Activated CD8-positive, alpha-beta T cell treated with anti-CD3 and anti-CD28 coated beads, Interleukin-2, amount 10 ng/mL, durations not matched to agents 7 days and 5 days (primary cell): Measurements from ENCODE around the gene MEN1. TPM values are rescaled to one million over a fixed set of nuclear protein-coding genes. Genes with fewer than 3 reads are reported as not detected.

Experiments
- ATAC-seq: fragments of 150-1000 bp; cut with Tn5 transposase; one replicate; pipeline ENCODE4 v1.10.0; 2021; ENCODE audit warnings: moderate library complexity
- CTCF ChIA-PET: fragments of 350-600 bp; sonication (Branson Sonifier 250); formaldehyde crosslinking; loops from one replicate; lab custom pipeline; 2021; ENCODE audit warnings: antibody characterized with exemption; lab: Charles Lee
- POLR2A ChIA-PET: fragments of 350-600 bp; sonication (Branson Sonifier 250); formaldehyde crosslinking; loops from one replicate; lab custom pipeline; 2021; ENCODE audit warnings: antibody characterized with exemption; lab: Charles Lee
- DNase-seq: peaks from one replicate; pipeline ENCODE4 v3.0.0-alpha.2; 2020
- H3K27ac Mint-ChIP-seq: one replicate; pipeline ENCODE4 v1.8.0; 2021; ENCODE audit warnings: mild to moderate bottlenecking, mixed read lengths
- H3K27me3 Mint-ChIP-seq: one replicate; pipeline ENCODE4 v1.8.0; 2021; ENCODE audit warnings: low read depth, mixed read lengths
- H3K36me3 Mint-ChIP-seq: one replicate; pipeline ENCODE4 v1.8.0; 2021; ENCODE audit warnings: low read depth, mixed read lengths
- H3K4me1 Mint-ChIP-seq: one replicate; pipeline ENCODE4 v1.8.0; 2021; ENCODE audit warnings: low read depth, mixed read lengths
- H3K4me3 Mint-ChIP-seq: one replicate; pipeline ENCODE4 v1.8.0; 2021; ENCODE audit warnings: mild to moderate bottlenecking, mixed read lengths
- H3K9me3 Mint-ChIP-seq: one replicate; pipeline ENCODE4 v1.8.0; 2022; ENCODE audit warnings: mixed read lengths; ENCODE audit not compliant: insufficient read depth
- total RNA-seq, 2 experiments: library from RNA; stranded (reverse); gene quantifications; one replicate each; pipeline ENCODE4 v1.2.3, GENCODE V29; 2021

The MEN1 gene
- total RNA-seq, 2 experiments from 2014 or later, result 32.9 to 34.0 TPM

GRCh38 chr11:64837887-64838351, 27.6 kb upstream of the MEN1 start:
- no peak overlapping the region for H3K4me3 Mint-ChIP-seq
- no peaks in the 10 kb centered on the region for H3K27me3 Mint-ChIP-seq
- CTCF ChIA-PET, result no interaction called here
- no peaks in the 10 kb centered on the region for H3K9me3 Mint-ChIP-seq
- peaks cover 12% of the 10 kb centered on the region for H3K4me1 Mint-ChIP-seq
- POLR2A ChIA-PET, result no interaction called here
- H3K36me3 Mint-ChIP-seq, result no peaks in the 10 kb centered on the region
- no peak for DNase-seq
- no peak overlapping the region for H3K27ac Mint-ChIP-seq
- ATAC-seq, result no peak

GRCh38 chr11:64836448-64837072, 26.2 kb upstream of the MEN1 start:
- H3K27me3 Mint-ChIP-seq, result no peaks in the 10 kb centered on the region
- POLR2A ChIA-PET, result no interaction called here
- H3K27ac Mint-ChIP-seq, result peak overlapping the region; percentile 52

GRCh38 chr11:64835616-64836447, 25.5 kb upstream of the MEN1 start:
- no peak for ATAC-seq
- no peak overlapping the region for H3K4me3 Mint-ChIP-seq
- no peaks in the 10 kb centered on the region for H3K9me3 Mint-ChIP-seq
- no peak overlapping the region for H3K27ac Mint-ChIP-seq
- ChIA-PET POLR2A (no interaction called here), CTCF (interaction anchor here (0.8 to 3.8 kb wide), 3 partner anchors 10 to 52 kb away, joined by 3 to 31 read pairs (median 3); partner anchors contain the start of gene CDC42BPG)
- no peak for DNase-seq
- peaks cover 12% of the 10 kb centered on the region for H3K4me1 Mint-ChIP-seq
- H3K27me3 Mint-ChIP-seq, result no peaks in the 10 kb centered on the region
- no peaks in the 10 kb centered on the region for H3K36me3 Mint-ChIP-seq

More at GRCh38 chr11:64836448-64837072, 26.2 kb upstream of the MEN1 start:
- no peak for ATAC-seq
- H3K4me3 Mint-ChIP-seq, result no peak overlapping the region
- H3K9me3 Mint-ChIP-seq, result no peaks in the 10 kb centered on the region
- H3K4me1 Mint-ChIP-seq, result peaks cover 12% of the 10 kb centered on the region
- no peak for DNase-seq
- no peaks in the 10 kb centered on the region for H3K36me3 Mint-ChIP-seq
- CTCF ChIA-PET, result interaction anchor here (1.5 to 3.8 kb wide), 2 partner anchors 10 to 34 kb away, joined by 3 to 31 read pairs; partner anchors contain the start of gene CDC42BPG

- Mint-ChIP-seq H3K27me3 (no peaks in the 10 kb centered on the region), H3K4me3 (no peak overlapping the region), H3K4me1 (peaks cover 12% of the 10 kb centered on the region), H3K9me3 (no peaks in the 10 kb centered on the region), H3K27ac (no peak overlapping the region), H3K36me3 (no peaks in the 10 kb centered on the region)
- no peak for ATAC-seq
- POLR2A ChIA-PET, result interaction anchor here (1.0 kb wide), 1 partner anchor 671 kb away, joined by 3 read pairs; no protein-coding TSS in a partner anchor
- no peak for DNase-seq
- CTCF ChIA-PET, result interaction anchor here (0.8 to 3.8 kb wide), 2 partner anchors 11 to 53 kb away, joined by 3 to 31 read pairs; partner anchors contain the start of gene CDC42BPG
These were observed 24.6 kb upstream of the MEN1 start for GRCh38 chr11:64834723-64835615.

- H3K4me3 Mint-ChIP-seq, result no peak overlapping the region
- DNase-seq (no peak), ATAC-seq (no peak)
- ChIA-PET CTCF (interaction anchor here (3.8 kb wide), 1 partner anchor 12 kb away, joined by 31 read pairs; the partner anchor contains the start of gene CDC42BPG), POLR2A (interaction anchor here (1.0 kb wide), 1 partner anchor 672 kb away, joined by 3 read pairs; no protein-coding TSS in a partner anchor)
- H3K27me3 Mint-ChIP-seq, result no peaks in the 10 kb centered on the region
- no peaks in the 10 kb centered on the region for H3K36me3 Mint-ChIP-seq
- peaks cover 12% of the 10 kb centered on the region for H3K4me1 Mint-ChIP-seq
- H3K27ac Mint-ChIP-seq, result no peak overlapping the region
- H3K9me3 Mint-ChIP-seq, result no peaks in the 10 kb centered on the region
These were observed 23.8 kb upstream of the MEN1 start for GRCh38 chr11:64834031-64834722.

GRCh38 chr11:64833509-64833908, 23.2 kb upstream of the MEN1 start:
- DNase-seq, result no peak
- ATAC-seq, result no peak
- H3K4me3 Mint-ChIP-seq, result no peak overlapping the region
- ChIA-PET CTCF (interaction anchor here (3.8 kb wide), 1 partner anchor 13 kb away, joined by 31 read pairs; the partner anchor contains the start of gene CDC42BPG), POLR2A (no interaction called here)
- H3K36me3 Mint-ChIP-seq, result no peaks in the 10 kb centered on the region
- peaks cover 12% of the 10 kb centered on the region for H3K4me1 Mint-ChIP-seq
- H3K27me3 Mint-ChIP-seq, result no peaks in the 10 kb centered on the region
- no peak overlapping the region for H3K27ac Mint-ChIP-seq
- no peaks in the 10 kb centered on the region for H3K9me3 Mint-ChIP-seq

- CTCF ChIA-PET, result interaction anchor here (3.8 kb wide), 1 partner anchor 13 kb away, joined by 31 read pairs; the partner anchor contains the start of gene CDC42BPG
- ATAC-seq (no peak), DNase-seq (no peak)
- Mint-ChIP-seq H3K9me3 (no peaks in the 10 kb centered on the region), H3K27ac (no peak overlapping the region), H3K4me3 (no peak overlapping the region), H3K27me3 (no peaks in the 10 kb centered on the region), H3K4me1 (peaks cover 12% of the 10 kb centered on the region), H3K36me3 (no peaks in the 10 kb centered on the region)
- POLR2A ChIA-PET, result no interaction called here
These were observed 22.8 kb upstream of the MEN1 start for GRCh38 chr11:64833198-64833502.

GRCh38 chr11:64832467-64833197, 22.3 kb upstream of the MEN1 start:
- H3K4me1 Mint-ChIP-seq, result peaks cover 10% of the 10 kb centered on the region
- H3K27ac Mint-ChIP-seq, result no peak overlapping the region
- no peaks in the 10 kb centered on the region for H3K27me3 Mint-ChIP-seq
- H3K36me3 Mint-ChIP-seq, result no peaks in the 10 kb centered on the region
- DNase-seq, result no peak
- ATAC-seq, result no peak
- CTCF ChIA-PET, result no interaction called here
- H3K4me3 Mint-ChIP-seq, result no peak overlapping the region
- H3K9me3 Mint-ChIP-seq, result no peaks in the 10 kb centered on the region
- POLR2A ChIA-PET, result no interaction called here

- ATAC-seq (no peak), DNase-seq (no peak)
- Mint-ChIP-seq H3K27me3 (no peaks in the 10 kb centered on the region), H3K36me3 (no peaks in the 10 kb centered on the region), H3K9me3 (no peaks in the 10 kb centered on the region), H3K4me3 (no peak overlapping the region), H3K27ac (no peak overlapping the region), H3K4me1 (no peaks in the 10 kb centered on the region)
- CTCF ChIA-PET, result interaction anchor here (1.1 kb wide), 1 partner anchor 143 kb away, joined by 3 read pairs; no protein-coding TSS in a partner anchor
- POLR2A ChIA-PET, result no interaction called here
These were observed 21.1 kb upstream of the MEN1 start for GRCh38 chr11:64831411-64831891.

- Mint-ChIP-seq H3K27me3 (no peaks in the 10 kb centered on the region), H3K4me1 (no peaks in the 10 kb centered on the region), H3K9me3 (no peaks in the 10 kb centered on the region), H3K27ac (no peak overlapping the region), H3K4me3 (no peak overlapping the region), H3K36me3 (no peaks in the 10 kb centered on the region)
- DNase-seq (no peak), ATAC-seq (no peak)
- CTCF ChIA-PET, result interaction anchor here (1.0 kb wide), 1 partner anchor 14 kb away, joined by 3 read pairs; no protein-coding TSS in a partner anchor
- POLR2A ChIA-PET, result no interaction called here
These were observed 19.3 kb upstream of the MEN1 start for GRCh38 chr11:64829536-64830251.
